HPDE6-E6E7 (cell line): ENCODE measurements around the gene TAF13.
A peak's percentile ranks its signal among the peaks of the same experiment; 100 is the strongest.
"Not testable (repeated sequence)": the region's sequence is repeated elsewhere in the genome, so short reads cannot be mapped to it uniquely, and the experiment has no call there.

Experiments used
- DNase-seq: peaks from one replicate; pipeline ENCODE4 v3.0.0; 2011; ENCODE audit warnings: missing footprints; ENCODE audit errors: extremely low spot score

TAF13 gene

GRCh38 chr1:109047339-109047738, 28.5 kb downstream of the TAF13 start:
- DNase-seq, result no peak

DNA sequence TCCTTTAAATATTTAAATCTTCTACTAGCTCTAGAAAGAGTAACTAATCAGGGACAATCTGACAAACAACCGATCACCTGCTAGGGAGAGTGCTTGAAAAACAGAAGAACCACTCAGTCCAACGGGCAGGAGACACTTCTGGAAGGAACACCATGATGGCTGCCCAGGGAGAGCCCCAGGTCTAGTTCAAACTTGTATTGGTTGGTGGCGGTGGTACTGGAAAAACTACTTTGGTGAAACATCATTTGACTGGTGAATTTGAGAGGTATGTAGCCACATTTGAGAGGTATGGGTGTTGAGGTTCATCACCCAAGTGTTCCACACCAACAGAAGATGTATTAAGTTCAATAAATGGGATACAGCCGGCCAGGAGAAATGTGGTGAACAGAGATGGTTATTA, 29.1 kb downstream of the TAF13 start:
- no peak for DNase-seq

GRCh38 chr1:109045595-109045994, 30.2 kb downstream of the TAF13 start:
- DNase-seq, result no peak

DNA sequence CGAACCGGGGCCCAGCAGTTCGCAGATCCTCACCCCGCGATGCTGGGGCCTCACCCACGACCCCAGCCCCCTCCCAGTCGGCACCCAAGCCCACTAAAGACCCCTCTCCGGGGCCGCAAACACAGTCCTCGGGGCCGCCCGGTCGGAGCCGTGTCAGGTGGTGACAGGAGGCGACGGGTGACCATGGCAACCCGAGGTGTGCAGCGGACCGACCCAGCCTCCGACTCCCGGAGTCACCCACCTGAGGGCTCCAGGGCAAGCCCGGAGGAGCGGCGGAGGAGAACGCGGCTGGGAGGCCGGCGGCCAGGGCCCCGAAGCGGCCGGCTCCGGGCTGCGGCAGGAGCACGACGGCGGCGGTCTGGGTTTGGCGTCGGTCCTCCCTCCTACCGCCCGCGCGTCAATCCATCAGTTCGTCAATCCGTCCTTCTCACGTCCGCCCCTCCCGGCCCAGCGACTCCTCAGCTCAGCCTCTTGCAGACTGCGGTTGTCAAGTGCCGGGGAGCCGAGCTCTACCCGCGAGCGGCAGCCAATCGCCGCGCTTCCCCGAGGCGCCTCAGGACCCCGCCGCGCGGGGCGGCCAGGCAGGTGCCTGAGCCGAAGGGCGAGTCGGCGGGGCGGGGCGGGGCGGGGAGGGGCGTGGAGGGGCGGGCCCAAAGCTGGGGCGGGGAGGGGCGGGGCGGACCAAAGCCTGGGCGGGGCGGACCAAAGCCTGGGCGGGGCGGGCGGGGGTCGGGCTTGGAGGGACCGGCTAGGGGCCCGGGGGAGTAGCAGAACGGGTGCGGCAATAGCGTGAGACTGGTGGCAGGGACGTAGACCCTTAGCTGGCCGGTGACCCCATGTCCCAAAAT, 34.0 kb downstream of the TAF13 start, which contains the start of gene WDR47:
Gene WDR47, minus strand, starts transcription at position 482 of the 848 bp plus-strand sequence. CDS start 18,590 bp downstream, outside the sequence.
- DNase-seq, result peak; percentile 97

DNA sequence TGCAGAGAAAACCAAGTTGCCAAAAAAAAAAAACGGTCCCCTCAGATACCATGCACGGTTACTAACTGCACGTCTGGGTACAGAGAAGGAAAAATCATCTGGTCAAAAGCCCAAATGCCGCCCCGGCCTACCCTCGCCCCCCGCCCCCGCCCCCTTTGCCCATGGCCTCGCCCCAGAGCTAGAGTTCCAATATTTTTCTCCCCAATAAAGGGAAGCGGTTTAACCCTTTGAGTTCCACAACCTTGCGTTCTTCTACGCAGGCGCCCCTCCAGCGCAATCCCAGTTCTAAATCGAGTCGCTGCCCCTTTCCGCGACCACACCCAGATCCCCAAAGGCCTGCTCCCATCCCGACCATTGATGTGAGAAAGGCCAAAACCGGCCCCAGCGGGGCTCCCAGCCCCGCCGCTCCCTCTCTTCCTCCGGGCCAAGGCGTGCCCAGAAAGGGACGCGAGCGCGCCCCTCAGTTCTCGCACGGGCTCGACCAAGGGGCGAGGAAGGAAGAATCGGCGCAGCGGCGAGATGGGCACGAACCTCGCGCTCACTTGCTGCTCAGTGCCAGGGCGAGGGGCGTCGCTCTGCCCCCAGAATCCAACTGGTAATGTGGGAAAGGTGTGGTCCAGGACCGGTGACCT, 34.7 kb downstream of the TAF13 start:
- peak; percentile 11 for DNase-seq

GRCh38 chr1:109040627-109040988, 35.2 kb downstream of the TAF13 start:
- DNase-seq, result no peak

DNA sequence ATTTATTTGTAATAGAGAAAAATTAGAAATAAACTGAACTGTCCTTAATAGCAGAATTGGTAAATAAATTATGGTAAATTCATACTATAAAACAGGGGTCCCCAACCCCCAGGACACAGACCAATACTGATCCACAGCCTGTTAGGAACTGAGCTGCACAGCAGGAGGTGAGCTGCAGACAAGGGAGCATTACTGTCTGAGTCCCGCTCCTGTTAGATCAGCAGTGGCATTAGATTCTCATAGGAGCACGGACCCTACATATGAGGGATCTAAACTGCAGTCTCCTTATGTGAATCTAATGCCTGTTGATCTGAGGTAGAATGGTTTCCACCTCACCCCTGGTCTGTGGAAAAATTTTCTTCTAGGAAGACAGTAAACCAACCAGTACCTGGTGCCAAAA, 41.4 kb downstream of the TAF13 start:
- DNase-seq, result no peak

DNA sequence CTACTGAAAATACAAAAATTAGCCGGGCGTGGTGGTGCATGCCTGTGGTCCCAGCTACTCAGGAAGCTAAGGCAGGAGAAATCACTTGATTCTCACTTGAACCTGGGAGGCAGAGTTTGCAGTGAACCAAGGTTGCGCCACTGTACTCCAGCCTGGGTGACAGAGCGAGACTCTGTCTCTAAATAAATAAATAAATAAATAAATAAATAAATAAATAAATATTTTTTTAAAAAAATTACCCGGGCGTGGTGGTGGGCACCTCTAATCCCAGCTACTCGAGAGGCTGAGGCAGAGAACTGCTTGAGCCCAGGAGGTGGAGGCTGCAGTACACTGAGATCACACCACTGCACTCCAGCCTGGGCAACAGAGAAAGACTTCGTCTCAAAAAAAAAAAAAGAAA, 46.3 kb downstream of the TAF13 start:
- not testable (repeated sequence) for DNase-seq

DNA sequence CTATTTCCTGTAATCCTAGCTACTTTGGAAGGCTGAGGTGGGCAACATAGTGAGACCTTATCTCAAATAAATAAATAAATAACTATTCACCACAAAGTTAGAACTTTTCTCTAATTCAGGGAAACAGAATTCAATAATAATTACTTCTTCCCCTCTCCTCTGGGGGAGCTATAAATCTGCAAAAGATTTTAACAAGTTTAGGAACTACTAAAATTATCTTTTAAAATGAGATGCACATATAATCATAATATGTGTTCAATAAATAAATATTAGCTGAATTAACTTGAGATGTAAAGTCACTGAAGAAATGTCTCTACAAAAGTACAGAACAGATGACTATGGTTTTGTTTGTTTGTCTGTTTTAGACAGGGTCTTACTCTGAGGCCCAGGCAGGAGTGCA, 48.0 kb downstream of the TAF13 start:
- DNase-seq, result no peak

DNA sequence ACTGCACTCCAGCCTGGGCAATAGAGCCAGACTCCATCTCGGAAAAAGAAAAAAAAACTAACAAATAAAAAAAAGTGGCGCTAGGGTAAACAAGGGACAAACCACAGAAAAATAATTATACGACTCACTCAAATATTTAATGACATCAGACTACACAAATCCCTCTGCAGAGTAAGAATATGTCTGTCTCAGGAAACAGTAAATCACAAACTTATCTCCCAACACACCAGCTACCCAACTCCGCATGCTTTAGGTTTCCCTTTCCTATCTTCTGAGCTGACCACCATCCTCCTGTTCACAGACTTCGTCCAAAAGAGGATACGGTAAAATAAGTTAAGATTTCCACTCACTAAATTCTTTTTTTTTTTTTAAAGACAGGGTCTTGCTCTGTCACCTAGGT, 50.1 kb downstream of the TAF13 start:
- DNase-seq, result no peak

DNA sequence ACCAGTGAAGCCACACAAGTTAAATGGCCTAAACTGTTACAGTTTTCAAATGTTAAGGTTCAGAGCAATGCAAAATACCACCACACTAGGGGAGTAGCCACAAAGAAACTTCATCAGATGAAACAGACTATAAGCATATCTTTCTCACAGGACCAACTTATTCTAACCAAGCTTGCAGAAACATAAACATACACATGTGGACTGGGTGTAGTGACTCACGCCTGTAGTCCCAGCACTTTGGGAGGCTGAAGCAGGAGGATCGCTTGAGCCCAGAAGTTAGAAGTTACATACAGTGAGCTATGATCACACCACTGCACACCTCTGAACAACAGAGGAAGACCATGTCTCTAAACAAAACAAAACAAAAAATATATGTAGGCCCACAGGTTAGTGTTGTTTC, 51.2 kb downstream of the TAF13 start:
- no peak for DNase-seq

DNA sequence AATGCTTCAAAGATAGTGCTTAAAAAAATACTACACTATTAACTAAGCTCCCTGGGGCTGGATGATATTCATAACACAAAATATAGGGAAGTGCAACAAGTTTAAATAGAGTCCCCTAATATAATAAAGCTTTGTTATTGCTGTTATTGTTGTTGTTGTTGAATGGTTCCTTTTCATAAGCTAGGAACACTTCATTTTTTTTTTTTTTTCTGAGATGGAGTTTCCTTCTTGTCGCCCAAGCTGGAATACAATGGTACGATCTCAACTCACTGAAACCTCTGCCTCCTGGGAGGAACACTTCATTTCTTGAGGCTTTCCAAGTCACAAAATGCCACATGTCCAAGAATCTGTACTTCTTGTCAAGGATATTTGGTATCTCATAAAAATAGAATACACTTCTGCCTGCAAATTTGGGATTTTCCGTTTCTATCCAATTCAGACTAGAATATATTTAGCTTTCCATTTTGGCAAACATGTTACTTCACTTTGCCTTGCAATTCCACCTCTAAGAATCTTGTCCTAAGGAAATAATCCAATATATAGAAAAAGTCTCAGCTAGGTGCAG, 55.0 kb downstream of the TAF13 start:
- DNase-seq, result no peak

GRCh38 chr1:109017719-109018118, 58.1 kb downstream of the TAF13 start:
- DNase-seq, result not testable (repeated sequence)

GRCh38 chr1:109017134-109017533, 58.7 kb downstream of the TAF13 start:
- DNase-seq, result no peak
